ENCODE measurements around the gene DCP1B. TPM values are rescaled to one million over a fixed set of nuclear protein-coding genes. Genes with fewer than 3 reads are reported as not detected.

Gene DCP1B
- total RNA-seq, 3 donors from 2014 or later (not counting 1 experiment from before 2014, with no cell fraction given) = 4.7 to 8.5 (median 7.5) TPM

GRCh38 chr12:1972856-1973317, 31.4 kb downstream of the DCP1B start:
- H3K36me3 Mint-ChIP-seq = no peaks in the 10 kb centered on the region
- Histone ChIP-seq H3K4me3 (ENCODE audit: low read length) (no peak overlapping the region), H3K36me3 (ENCODE audit: control insufficient read depth, insufficient read depth, low read length) (no peaks in the 10 kb centered on the region), H3K27me3 (ENCODE audit: control insufficient read depth, insufficient read depth, low read length) (no peaks in the 10 kb centered on the region), H3K9me3 (ENCODE audit: control insufficient read depth, insufficient read depth, low read length) (no peaks in the 10 kb centered on the region), H3K27ac (ENCODE audit: low read length) (no peak overlapping the region), H3K4me1 (ENCODE audit: control insufficient read depth, insufficient read depth, low read length) (no peaks in the 10 kb centered on the region)
- no peak overlapping the region for H3K4me3 Mint-ChIP-seq
- no peak for ATAC-seq
- DNase-seq = no peak
- no peak overlapping the region for H3K27ac Mint-ChIP-seq
- no peaks in the 10 kb centered on the region for H3K9me3 Mint-ChIP-seq
- no peaks in the 10 kb centered on the region for H3K27me3 Mint-ChIP-seq (ENCODE audit: low read depth in 2 of 2)
- H3K4me1 Mint-ChIP-seq = no peaks in the 10 kb centered on the region
- WGBS (ENCODE audit: insufficient coverage) = 97% methylated on average over 8 of the region's 9 CpGs
- TF ChIP-seq CTCF (IDR thresholded peaks at IDR 0.05) = no peak
- intact Hi-C loops (cut with micrococcal nuclease) = no loop called here

- Mint-ChIP-seq H3K27me3 (ENCODE audit: low read depth in 2 of 2) (no peaks in the 10 kb centered on the region), H3K9me3 (no peaks in the 10 kb centered on the region), H3K4me3 (no peak overlapping the region), H3K27ac (no peak overlapping the region), H3K4me1 (no peaks in the 10 kb centered on the region), H3K36me3 (no peaks in the 10 kb centered on the region)
- no peak for TF ChIP-seq CTCF (IDR thresholded peaks at IDR 0.05)
- DNase-seq = no peak
- H3K27me3 ChIP-seq (ENCODE audit: control insufficient read depth, insufficient read depth, low read length) = no peaks in the 10 kb centered on the region
- no peak for ATAC-seq
- WGBS (ENCODE audit: insufficient coverage) = 100% methylated on average over 1 of the region's 1 CpG
- peaks cover under 1% of the 10 kb centered on the region for H3K36me3 ChIP-seq (ENCODE audit: control insufficient read depth, insufficient read depth, low read length)
- H3K9me3 ChIP-seq (ENCODE audit: control insufficient read depth, insufficient read depth, low read length) = no peaks in the 10 kb centered on the region
- H3K4me1 ChIP-seq (ENCODE audit: control insufficient read depth, insufficient read depth, low read length) = no peaks in the 10 kb centered on the region
- H3K27ac ChIP-seq (ENCODE audit: low read length) = no peak overlapping the region
- intact Hi-C loops (cut with micrococcal nuclease) = no loop called here
- H3K4me3 ChIP-seq (ENCODE audit: low read length) = no peak overlapping the region
These were observed 32.0 kb downstream of the DCP1B start for GRCh38 chr12:1972260-1972659.

GRCh38 chr12:1970331-1970900, 33.8 kb downstream of the DCP1B start:
- intact Hi-C loops (cut with micrococcal nuclease) = no loop called here
- Mint-ChIP-seq H3K4me1 (no peaks in the 10 kb centered on the region), H3K27ac (no peak overlapping the region), H3K4me3 (no peak overlapping the region), H3K36me3 (peaks cover 4% of the 10 kb centered on the region), H3K27me3 (ENCODE audit: low read depth in 2 of 2) (no peaks in the 10 kb centered on the region), H3K9me3 (no peaks in the 10 kb centered on the region)
- no peaks in the 10 kb centered on the region for H3K4me1 ChIP-seq (ENCODE audit: control insufficient read depth, insufficient read depth, low read length)
- H3K9me3 ChIP-seq (ENCODE audit: control insufficient read depth, insufficient read depth, low read length) = no peaks in the 10 kb centered on the region
- H3K27me3 ChIP-seq (ENCODE audit: control insufficient read depth, insufficient read depth, low read length) = no peaks in the 10 kb centered on the region
- WGBS (ENCODE audit: insufficient coverage) = 94% methylated on average over 3 of the region's 3 CpGs
- no peak overlapping the region for H3K27ac ChIP-seq (ENCODE audit: low read length)
- no peak for DNase-seq
- no peak for TF ChIP-seq CTCF (IDR thresholded peaks at IDR 0.05)
- peaks cover 16% of the 10 kb centered on the region for H3K36me3 ChIP-seq (ENCODE audit: control insufficient read depth, insufficient read depth, low read length)
- no peak overlapping the region for H3K4me3 ChIP-seq (ENCODE audit: low read length)
- no peak for ATAC-seq

Data from natural killer cell (primary cell).